Neural cell (in vitro differentiated cells): ENCODE data around the gene AP2A2. TPM values are rescaled to one million over a fixed set of nuclear protein-coding genes. Genes with fewer than 3 reads are reported as not detected.

Source experiments
- H2AFZ ChIP-seq: fragments of 200-600, 300-800 bp; sonication (generic), shearing (Covaris generic); 2 replicates; pipeline ENCODE4 v1.6.0; 2014; ENCODE audit warnings: low read depth, mild to moderate bottlenecking, antibody characterized with exemption, low read length, moderate library complexity
- H3F3A ChIP-seq: fragments of 200-600 bp; shearing (Covaris generic); 2 replicates; pipeline ENCODE4 v1.6.1; 2016; ENCODE audit warnings: mild to moderate bottlenecking, moderate library complexity, mixed read lengths, antibody characterized with exemption, low read length; ENCODE audit not compliant: insufficient read depth, poor library complexity, severe bottlenecking
- H3K27ac ChIP-seq: fragments of 200-600, 300-800 bp; sonication (generic), shearing (Covaris generic); 2 replicates; pipeline ENCODE4 v1.5.1; 2014; ENCODE audit warnings: mild to moderate bottlenecking, low read length, moderate library complexity
- H3K27me3 ChIP-seq: fragments of 300-800, 200-600 bp; sonication (generic), shearing (Covaris generic); 2 replicates; pipeline ENCODE4 v1.6.0; 2014; ENCODE audit warnings: mild to moderate bottlenecking, low read depth, low read length, moderate library complexity; ENCODE audit not compliant: insufficient read depth
- H3K36me3 ChIP-seq: fragments of 300-800, 200-600 bp; sonication (generic), shearing (Covaris generic); 2 replicates; pipeline ENCODE4 v1.5.1; 2014; ENCODE audit warnings: mild to moderate bottlenecking, antibody characterized with exemption, low read length, moderate library complexity; ENCODE audit not compliant: insufficient read depth
- H3K4me2 ChIP-seq: fragments of 300-800, 200-600 bp; sonication (generic), shearing (Covaris generic); 2 replicates; pipeline ENCODE4 v1.6.0; 2014; ENCODE audit warnings: mild to moderate bottlenecking, low read length
- H3K4me3 ChIP-seq: fragments of 300-800, 200-600 bp; sonication (generic), shearing (Covaris generic); 2 replicates; pipeline ENCODE4 v1.5.1; 2014; ENCODE audit warnings: mild to moderate bottlenecking, low read length, moderate library complexity
- H3K79me2 ChIP-seq: fragments of 200-600 bp; shearing (Covaris generic); replicated peaks from 2 replicates; pipeline ENCODE4 v1.6.0; 2014; ENCODE audit warnings: mild to moderate bottlenecking, low read length, moderate library complexity; ENCODE audit not compliant: insufficient read depth
- H3K9ac ChIP-seq: fragments of 300-800, 200-600 bp; sonication (generic), shearing (Covaris generic); 2 replicates; pipeline ENCODE4 v1.6.1; 2016; ENCODE audit warnings: mild to moderate bottlenecking, low read length, mixed read lengths
- H3K9me2 ChIP-seq: fragments of 200-600 bp; shearing (Covaris generic); 2 replicates; pipeline ENCODE4 v1.6.1; 2016; ENCODE audit warnings: mild to moderate bottlenecking, low read length, mixed read lengths; ENCODE audit not compliant: insufficient read depth
- H3K9me3 ChIP-seq: fragments of 200-600, 300-800 bp; sonication (generic), shearing (Covaris generic); 2 replicates; pipeline ENCODE4 v1.6.1; 2016; ENCODE audit warnings: mild to moderate bottlenecking, mixed run types, low read length, moderate library complexity, mixed read lengths
- H4K20me1 ChIP-seq: fragments of 200-600 bp; shearing (Covaris generic); 2 replicates; pipeline ENCODE4 v1.6.1; 2016; ENCODE audit warnings: mild to moderate bottlenecking, mixed run types; ENCODE audit not compliant: insufficient read depth
- CTCF ChIP-seq: fragments of 450-650 bp; IDR thresholded peaks from 2 replicates; pipeline ENCODE4 v1.5.1; 2014; ENCODE audit warnings: antibody characterized with exemption, mild to moderate bottlenecking, moderate library complexity; ENCODE audit not compliant: poor library complexity, severe bottlenecking
- EP300 ChIP-seq: fragments of 450-650 bp; conservative IDR thresholded peaks from 2 replicates; pipeline ENCODE4 v1.6.1; 2014; ENCODE audit warnings: antibody characterized with exemption, mild to moderate bottlenecking, moderate library complexity; ENCODE audit not compliant: poor library complexity, severe bottlenecking
- EZH2 ChIP-seq: fragments of 200-600, 300-800 bp; shearing (Covaris generic), sonication (generic); IDR thresholded peaks from 2 replicates; pipeline ENCODE4 v1.6.1; 2014; ENCODE audit warnings: antibody characterized with exemption, low read length, borderline replicate concordance, mild to moderate bottlenecking; ENCODE audit not compliant: insufficient read depth, poor library complexity, severe bottlenecking
- MXI1 ChIP-seq: fragments of 450-650 bp; conservative IDR thresholded peaks from 2 replicates; pipeline ENCODE4 v1.6.1; 2014; ENCODE audit warnings: antibody characterized with exemption, mild to moderate bottlenecking; ENCODE audit not compliant: poor library complexity, severe bottlenecking
- POLR2AphosphoS5 ChIP-seq: IDR thresholded peaks from 2 replicates; pipeline ENCODE4 v1.6.1; 2012
- RAD21 ChIP-seq: fragments of 450-650 bp; conservative IDR thresholded peaks from 2 replicates; pipeline ENCODE4 v1.6.1; 2014; ENCODE audit warnings: antibody characterized with exemption, mild to moderate bottlenecking, moderate library complexity
- REST ChIP-seq: IDR thresholded peaks from 2 replicates; pipeline ENCODE4 v1.6.1; 2012; ENCODE audit warnings: borderline replicate concordance
- SMC3 ChIP-seq: fragments of 450-650 bp; conservative IDR thresholded peaks from 2 replicates; pipeline ENCODE4 v1.6.1; 2014; ENCODE audit warnings: antibody characterized with exemption, mild to moderate bottlenecking, moderate library complexity; ENCODE audit not compliant: poor library complexity
- TAF1 ChIP-seq: IDR thresholded peaks from 2 replicates; pipeline ENCODE4 v1.6.1; 2012; ENCODE audit warnings: low read depth
- polyA plus RNA-seq: library from polyadenylated mRNA; depleted of rRNA; stranded (reverse); fragments of >200 nt; gene quantifications from 2 replicates; pipeline ENCODE4 v1.2.3, GENCODE V29; 2014

Gene AP2A2
- polyA plus RNA-seq, 1 donor from 2014 or later: 46.5 TPM

- Histone ChIP-seq H3K79me2 (no peaks in the 10 kb centered on the region), H3K27me3 (no peaks in the 10 kb centered on the region), H3K9me3 (no peaks in the 10 kb centered on the region), H3F3A (no peaks in the 10 kb centered on the region), H3K36me3 (no peaks in the 10 kb centered on the region), H3K4me2 (no peak overlapping the region), H3K9ac (no peak overlapping the region), H3K27ac (no peak overlapping the region), H3K4me3 (no peak overlapping the region), H4K20me1 (no peaks in the 10 kb centered on the region), H3K9me2 (no peaks in the 10 kb centered on the region), H2AFZ (no peak overlapping the region)
- TF ChIP-seq TAF1: no peak
- no peak for TF ChIP-seq CTCF
- no peak for TF ChIP-seq RAD21
- TF ChIP-seq MXI1: no peak
- TF ChIP-seq SMC3: no peak
- no peak for TF ChIP-seq EP300
- TF ChIP-seq POLR2AphosphoS5: no peak
- no peak for TF ChIP-seq REST
- TF ChIP-seq EZH2: no peak
Measured at GRCh38 chr11:963852-964251, 38.2 kb downstream of the AP2A2 start.

- H3K36me3 ChIP-seq: no peaks in the 10 kb centered on the region
- no peak for TF ChIP-seq REST
- no peak for TF ChIP-seq MXI1
- TF ChIP-seq POLR2AphosphoS5: no peak
- no peak for TF ChIP-seq CTCF
- TF ChIP-seq TAF1: no peak
- no peak for TF ChIP-seq EZH2
- no peak for TF ChIP-seq SMC3
- TF ChIP-seq EP300: no peak
- no peak for TF ChIP-seq RAD21
- H3K4me3 ChIP-seq: no peak overlapping the region
- no peaks in the 10 kb centered on the region for H3F3A ChIP-seq
- H3K9me3 ChIP-seq: no peaks in the 10 kb centered on the region
- no peak overlapping the region for H2AFZ ChIP-seq
- no peaks in the 10 kb centered on the region for H4K20me1 ChIP-seq
- H3K79me2 ChIP-seq: no peaks in the 10 kb centered on the region
- no peak overlapping the region for H3K4me2 ChIP-seq
- no peak overlapping the region for H3K9ac ChIP-seq
- no peak overlapping the region for H3K27ac ChIP-seq
- no peaks in the 10 kb centered on the region for H3K9me2 ChIP-seq
- no peaks in the 10 kb centered on the region for H3K27me3 ChIP-seq
Measured at GRCh38 chr11:965206-965775, 39.6 kb downstream of the AP2A2 start.
